A673 (cell line): ENCODE measurements around the gene ASIC3.

Experiments
- EZH2 ChIP-seq: fragments of 200-600 bp; sonication (generic); IDR thresholded peaks from 2 replicates; pipeline ENCODE4 v1.6.1; 2017; ENCODE audit warnings: borderline replicate concordance, low read depth, mild to moderate bottlenecking, mixed read lengths, antibody characterized with exemption, low read length; ENCODE audit not compliant: poor library complexity, severe bottlenecking
- TF ChIP-seq, protein P1 (sequence below): fragments of 300-800, 200-600 bp; sonication (generic); conservative IDR thresholded peaks from 2 replicates; pipeline ENCODE4 v1.5.1; 2017; ENCODE audit warnings: low read depth, mild to moderate bottlenecking, antibody characterized with exemption, low read length, moderate library complexity, mixed read lengths

DNA sequence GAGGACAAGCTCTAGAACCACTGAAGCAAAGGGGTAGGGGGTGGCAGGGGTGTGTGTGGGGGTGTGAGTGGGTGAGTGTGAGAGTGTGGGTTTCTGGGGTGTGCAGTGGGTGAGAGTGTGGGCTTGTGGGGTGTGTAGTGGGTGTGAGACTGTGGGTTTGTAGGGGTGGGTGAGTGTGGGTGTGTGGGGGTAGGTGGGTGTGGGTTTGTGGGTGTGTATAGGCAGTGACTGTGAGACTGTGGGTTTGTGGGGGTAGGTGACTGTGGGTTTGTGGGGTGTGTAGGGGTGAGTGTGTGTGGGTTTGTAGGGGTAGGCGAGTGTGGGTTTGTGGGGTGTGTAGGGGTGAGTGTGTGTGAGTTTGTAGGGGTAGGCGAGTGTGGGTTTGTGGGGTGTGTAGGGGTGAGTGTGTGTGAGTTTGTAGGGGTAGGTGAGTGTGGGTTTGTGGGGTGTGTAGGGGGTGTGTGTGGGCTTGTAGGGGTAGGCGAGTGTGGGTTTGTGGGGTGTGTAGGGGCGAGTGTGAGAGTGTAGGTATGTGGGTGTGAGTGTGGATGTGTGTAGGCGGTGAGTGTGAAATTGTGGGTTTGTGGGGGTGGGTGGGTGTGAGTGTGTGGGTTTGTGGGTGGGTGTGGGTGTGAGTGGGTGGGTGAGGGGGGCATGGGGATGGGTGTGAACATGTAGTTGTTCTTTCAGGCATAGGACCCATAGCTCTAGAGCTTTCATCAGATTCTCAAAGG is 48.7 kb upstream of the ASIC3 start:
- TF ChIP-seq, protein P1, sequence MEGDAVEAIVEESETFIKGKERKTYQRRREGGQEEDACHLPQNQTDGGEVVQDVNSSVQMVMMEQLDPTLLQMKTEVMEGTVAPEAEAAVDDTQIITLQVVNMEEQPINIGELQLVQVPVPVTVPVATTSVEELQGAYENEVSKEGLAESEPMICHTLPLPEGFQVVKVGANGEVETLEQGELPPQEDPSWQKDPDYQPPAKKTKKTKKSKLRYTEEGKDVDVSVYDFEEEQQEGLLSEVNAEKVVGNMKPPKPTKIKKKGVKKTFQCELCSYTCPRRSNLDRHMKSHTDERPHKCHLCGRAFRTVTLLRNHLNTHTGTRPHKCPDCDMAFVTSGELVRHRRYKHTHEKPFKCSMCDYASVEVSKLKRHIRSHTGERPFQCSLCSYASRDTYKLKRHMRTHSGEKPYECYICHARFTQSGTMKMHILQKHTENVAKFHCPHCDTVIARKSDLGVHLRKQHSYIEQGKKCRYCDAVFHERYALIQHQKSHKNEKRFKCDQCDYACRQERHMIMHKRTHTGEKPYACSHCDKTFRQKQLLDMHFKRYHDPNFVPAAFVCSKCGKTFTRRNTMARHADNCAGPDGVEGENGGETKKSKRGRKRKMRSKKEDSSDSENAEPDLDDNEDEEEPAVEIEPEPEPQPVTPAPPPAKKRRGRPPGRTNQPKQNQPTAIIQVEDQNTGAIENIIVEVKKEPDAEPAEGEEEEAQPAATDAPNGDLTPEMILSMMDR: no peak
- no peak for TF ChIP-seq EZH2
